ENCODE data around the gene ARGFX.

Gene ARGFX

GRCh38 chr3:121557426-121557934, 10.3 kb upstream of the ARGFX start:
- no peaks in the 10 kb centered on the region for H3K9me3 ChIP-seq
- peaks cover 0 to 3% of the 10 kb centered on the region in 2 donors for H3K27me3 ChIP-seq
- no peak overlapping the region for H3K4me3 ChIP-seq
- DNase-seq, result no peak
- H3K4me1 ChIP-seq, result no peaks in the 10 kb centered on the region
- no peaks in the 10 kb centered on the region for H3K36me3 ChIP-seq
- intact Hi-C loops (cut with DNase I; ENCODE audit: low total_unique reads), result no loop called here
- TF ChIP-seq CTCF (IDR thresholded peaks at IDR 0.05), result no peak
- no peak overlapping the region for H3K27ac ChIP-seq

GRCh38 chr3:121562148-121562547, 5.6 kb upstream of the ARGFX start:
- H3K4me1 ChIP-seq, result no peaks in the 10 kb centered on the region
- DNase-seq, result no peak
- intact Hi-C loops (cut with DNase I; ENCODE audit: low total_unique reads), result no loop called here
- no peak overlapping the region for H3K27ac ChIP-seq
- no peaks in the 10 kb centered on the region for H3K36me3 ChIP-seq
- no peak for TF ChIP-seq CTCF (IDR thresholded peaks at IDR 0.05)
- H3K27me3 ChIP-seq, result peaks cover 0 to 6% of the 10 kb centered on the region in 2 donors
- no peak overlapping the region for H3K4me3 ChIP-seq
- H3K9me3 ChIP-seq, result no peaks in the 10 kb centered on the region

GRCh38 chr3:121566773-121567172, 976 bp upstream of the ARGFX start:
- intact Hi-C loops (cut with DNase I; ENCODE audit: low total_unique reads), result no loop called here

GRCh38 chr3:121574449-121574848, 6.7 kb downstream of the ARGFX start:
- H3K36me3 ChIP-seq, result no peaks in the 10 kb centered on the region
- no peak for DNase-seq
- H3K4me3 ChIP-seq, result no peak overlapping the region
- H3K4me1 ChIP-seq, result no peaks in the 10 kb centered on the region
- intact Hi-C loops (cut with DNase I; ENCODE audit: low total_unique reads), result no loop called here
- H3K27me3 ChIP-seq, result no peaks in the 10 kb centered on the region
- no peak overlapping the region for H3K27ac ChIP-seq
- no peak for TF ChIP-seq CTCF (IDR thresholded peaks at IDR 0.05)
- no peaks in the 10 kb centered on the region for H3K9me3 ChIP-seq

More at GRCh38 chr3:121566773-121567172, 976 bp upstream of the ARGFX start:
- DNase-seq, result no peak
- Histone ChIP-seq H3K36me3 (no peaks in the 10 kb centered on the region), H3K9me3 (no peaks in the 10 kb centered on the region), H3K27ac (no peak overlapping the region), H3K27me3 (peaks cover 0 to 3% of the 10 kb centered on the region in 2 donors), H3K4me3 (no peak overlapping the region), H3K4me1 (no peaks in the 10 kb centered on the region)
- TF ChIP-seq CTCF (IDR thresholded peaks at IDR 0.05), result no peak

GRCh38 chr3:121581691-121582090, 13.9 kb downstream of the ARGFX start:
- H3K9me3 ChIP-seq, result no peaks in the 10 kb centered on the region
- H3K27me3 ChIP-seq, result no peaks in the 10 kb centered on the region
- no peak overlapping the region for H3K27ac ChIP-seq
- intact Hi-C loops (cut with DNase I; ENCODE audit: low total_unique reads), result loop anchor here (2.0 kb wide), 1 partner anchor 77 kb away; no protein-coding TSS in a partner anchor
- no peak for DNase-seq
- H3K4me3 ChIP-seq, result no peak overlapping the region
- no peaks in the 10 kb centered on the region for H3K4me1 ChIP-seq
- no peaks in the 10 kb centered on the region for H3K36me3 ChIP-seq
- TF ChIP-seq CTCF (IDR thresholded peaks at IDR 0.05), result no peak

GRCh38 chr3:121584418-121584817, 16.7 kb downstream of the ARGFX start:
- no peak overlapping the region for H3K4me3 ChIP-seq
- intact Hi-C loops (cut with DNase I; ENCODE audit: low total_unique reads), result no loop called here
- H3K36me3 ChIP-seq, result no peaks in the 10 kb centered on the region
- no peaks in the 10 kb centered on the region for H3K9me3 ChIP-seq
- no peak overlapping the region for H3K27ac ChIP-seq
- no peak for DNase-seq
- no peak for TF ChIP-seq CTCF (IDR thresholded peaks at IDR 0.05)
- H3K27me3 ChIP-seq, result no peaks in the 10 kb centered on the region
- no peaks in the 10 kb centered on the region for H3K4me1 ChIP-seq

All from tibial artery (tissue), 4 donors.